Pancreas (tissue), 10 donors: ENCODE measurements around the gene BSG. TPM values are rescaled to one million over a fixed set of nuclear protein-coding genes. Genes with fewer than 3 reads are reported as not detected.
A peak's percentile ranks its signal among the peaks of the same experiment; 100 is the strongest.

Experiments
- ATAC-seq, 4 donors: fragments of 200-7000 bp; cut with Tn5 transposase; one replicate each; pipeline versions ENCODE4 v1.8.0 to v1.9.1; 2020; ENCODE audit warnings: mild to moderate bottlenecking in 4 of 4, moderate library complexity in 4 of 4
- DNase-seq, 6 donors: peaks; one replicate each; pipeline ENCODE4 v3.0.0-alpha.2; 2020
- FAIRE-seq: peaks from 2 replicates; lab custom pipeline; 2012; peaks lifted over from hg19 to GRCh38; lab: Jason Lieb, UNC
- H3K27ac ChIP-seq, 4 donors: fragments of 200-600 bp; sonication (generic); 1 replicate in 3 of 4; 2 replicates in 1 of 4; pipeline versions ENCODE4 v1.5.0 to v1.8.0; 2020
- H3K27me3 ChIP-seq, 4 donors: fragments of 200-600 bp; one replicate each; pipeline ENCODE4 v1.8.0; 2021
- H3K36me3 ChIP-seq, 3 donors: fragments of 200-600 bp; sonication (generic) in 1 of 3; one replicate each; pipeline versions ENCODE4 v1.5.0 to v1.8.0; 2020 to 2021
- H3K4me1 ChIP-seq, 3 donors: fragments of 200-600 bp; one replicate each; pipeline ENCODE4 v1.8.0; 2021
- H3K4me3 ChIP-seq, 4 donors: fragments of 200-600 bp; sonication (generic) in 2 of 4; one replicate each; pipeline versions ENCODE4 v1.5.0 to v1.8.0; 2020 to 2021
- H3K9me3 ChIP-seq, 4 donors: fragments of 200-600 bp; one replicate each; pipeline ENCODE4 v1.8.0; 2021
- WGBS, 2 donors: extraction: QIAGEN DNeasy Blood & Tissue Kit; methylation state at CpG; one replicate each; pipeline ENCODE4 v1.1.7; 2013; 5-methylcytosine and 5-hydroxymethylcytosine counted together
- intact Hi-C, 3 donors: fragments of 100-400 bp; cut with DNase I; formaldehyde crosslinking; loops; one replicate each; pipeline versions ENCODE4 v1.11.1 to v1.14.2; 2022
- polyA plus RNA-seq, 2 donors: library from polyadenylated mRNA; stranded (reverse); fragments of 200-250 nt; gene quantifications; one replicate each; pipeline ENCODE4 v1.2.3, GENCODE V29; 2013
- total RNA-seq, 6 donors: library from RNA; stranded (reverse); fragmentation: NEBNext Ultra II Directional in 4 of 6; extraction: Animal tissue kit (Norgen Biotek cat#: 25700) in 4 of 6; gene quantifications; one replicate each; pipeline versions ENCODE4 v1.2.1 to v1.2.4, GENCODE V29; 2021 to 2023
- TF ChIP-seq, protein P1 (sequence below), 4 donors: fragments of 200-600 bp; sonication (generic) in 3 of 4; IDR thresholded peaks; one replicate each; pipeline versions ENCODE4 v1.5.0 to v1.8.0; 2021; ENCODE audit warnings: antibody characterized with exemption in 4 of 4
- donor health status: healthy with polysubstance abuse.
- donor health status: DM: no; HTN: no; CAD: no; lungs with moderate emphysema.
- donor health status: DM: no; HTN: no; CAD: no.
- donor health status: control.
- donor health status: control.
- donor health status: Bipolar disorder and iron deficiency.
- donor health status: DM: yes; HTN: yes; CAD: no.
- donor health status: DM: no; HTN: no; CAD: no.
- donor health status: DM: no; HTN: no; CAD: no.
- donor health status: DM: yes; HTN: yes; CAD: no.

The BSG gene
- total and polyA plus RNA-seq, 8 donors, result 122 to 256 (median 159) TPM

DNA sequence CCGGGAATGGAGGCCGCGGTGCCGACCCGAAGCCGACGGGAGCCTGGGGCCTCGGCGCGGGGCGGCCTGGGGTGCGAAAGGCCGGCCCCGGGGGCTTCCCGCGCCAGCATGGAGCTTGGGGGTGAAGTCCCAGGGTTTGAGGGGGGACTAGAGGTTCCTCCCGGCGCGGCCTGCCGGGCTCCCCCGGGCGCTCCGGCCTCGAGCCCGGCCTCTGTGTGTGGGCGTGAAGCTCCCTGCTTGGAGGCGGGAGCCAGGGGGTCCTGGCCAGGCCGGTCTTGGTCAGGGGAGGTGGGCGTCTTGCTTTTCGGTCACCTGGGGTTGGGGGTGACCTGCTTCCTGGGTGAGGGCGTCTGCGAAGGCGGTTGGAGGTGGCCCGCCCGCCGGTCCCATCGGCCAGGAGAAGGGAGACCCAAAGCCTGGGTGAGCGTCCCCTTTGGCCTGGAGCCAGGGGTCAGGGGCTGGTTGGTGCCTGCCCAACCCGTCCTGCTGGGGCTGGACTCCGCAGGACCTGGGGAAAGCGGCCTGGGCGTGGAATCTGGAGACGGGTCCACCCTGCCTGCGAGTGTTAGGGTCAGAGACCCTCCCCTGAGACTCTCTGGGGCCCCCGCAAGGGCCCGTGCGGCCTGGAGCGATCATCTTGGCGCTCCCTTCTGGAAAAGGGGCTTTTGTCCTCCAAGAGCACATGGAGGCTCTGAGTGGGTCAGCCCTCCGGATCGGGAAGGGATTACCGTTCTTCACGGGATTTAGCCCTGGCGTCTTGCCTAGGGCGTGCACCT is 535 bp downstream of the BSG start:
- 1% methylated on average over 50 to 55 of the region's 55 CpGs for WGBS, 2 donors
- TF ChIP-seq, protein P1, sequence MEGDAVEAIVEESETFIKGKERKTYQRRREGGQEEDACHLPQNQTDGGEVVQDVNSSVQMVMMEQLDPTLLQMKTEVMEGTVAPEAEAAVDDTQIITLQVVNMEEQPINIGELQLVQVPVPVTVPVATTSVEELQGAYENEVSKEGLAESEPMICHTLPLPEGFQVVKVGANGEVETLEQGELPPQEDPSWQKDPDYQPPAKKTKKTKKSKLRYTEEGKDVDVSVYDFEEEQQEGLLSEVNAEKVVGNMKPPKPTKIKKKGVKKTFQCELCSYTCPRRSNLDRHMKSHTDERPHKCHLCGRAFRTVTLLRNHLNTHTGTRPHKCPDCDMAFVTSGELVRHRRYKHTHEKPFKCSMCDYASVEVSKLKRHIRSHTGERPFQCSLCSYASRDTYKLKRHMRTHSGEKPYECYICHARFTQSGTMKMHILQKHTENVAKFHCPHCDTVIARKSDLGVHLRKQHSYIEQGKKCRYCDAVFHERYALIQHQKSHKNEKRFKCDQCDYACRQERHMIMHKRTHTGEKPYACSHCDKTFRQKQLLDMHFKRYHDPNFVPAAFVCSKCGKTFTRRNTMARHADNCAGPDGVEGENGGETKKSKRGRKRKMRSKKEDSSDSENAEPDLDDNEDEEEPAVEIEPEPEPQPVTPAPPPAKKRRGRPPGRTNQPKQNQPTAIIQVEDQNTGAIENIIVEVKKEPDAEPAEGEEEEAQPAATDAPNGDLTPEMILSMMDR (IDR thresholded peaks at IDR 0.05), result no peak
- no peaks in the 10 kb centered on the region for H3K9me3 ChIP-seq
- ATAC-seq (peak; percentile 1 to 24 (median 8)), DNase-seq (peak; percentile 44 to 91 (median 74)), FAIRE-seq (no peak)
- intact Hi-C loops, result no loop called here
- peak overlapping the region; percentile 64 to 99 (median 93) for H3K4me3 ChIP-seq
- H3K27ac ChIP-seq, result peak overlapping the region; percentile 49 to 88 (median 72)
- no peaks in the 10 kb centered on the region for H3K36me3 ChIP-seq
- H3K27me3 ChIP-seq, result no peaks in the 10 kb centered on the region
- peaks cover 14 to 19% (median 17%) of the 10 kb centered on the region in 3 donors for H3K4me1 ChIP-seq

DNA sequence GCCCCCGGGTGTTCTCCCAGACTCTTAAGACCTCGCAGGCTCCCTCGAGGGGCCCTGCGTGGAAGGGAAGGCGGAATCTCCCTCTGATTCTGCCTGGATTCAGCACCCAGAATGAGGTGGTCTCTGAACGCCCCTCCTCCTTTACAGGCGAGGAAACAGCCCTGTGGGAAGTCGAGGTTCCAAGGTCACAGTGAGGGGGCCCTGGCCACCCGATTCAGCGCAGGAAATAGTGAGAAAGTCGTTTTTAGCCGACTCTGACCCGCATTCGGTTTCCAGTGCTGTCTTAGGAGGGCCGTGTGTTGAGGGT is 1.1 kb downstream of the BSG start:
- DNase-seq, result no peak
- Histone ChIP-seq H3K4me3 (peak overlapping the region; percentile 64 to 99 (median 93)), H3K27me3 (no peaks in the 10 kb centered on the region), H3K4me1 (peaks cover 14 to 19% (median 17%) of the 10 kb centered on the region in 3 donors), H3K27ac (no peak overlapping the region), H3K9me3 (no peaks in the 10 kb centered on the region), H3K36me3 (no peaks in the 10 kb centered on the region)
- intact Hi-C loops, result no loop called here
- TF ChIP-seq, protein P1 (IDR thresholded peaks at IDR 0.05), result no peak
- ATAC-seq, result no peak
- 5 to 8% methylated on average over 15 of the region's 15 CpGs for WGBS, 2 donors
- no peak for FAIRE-seq

DNA sequence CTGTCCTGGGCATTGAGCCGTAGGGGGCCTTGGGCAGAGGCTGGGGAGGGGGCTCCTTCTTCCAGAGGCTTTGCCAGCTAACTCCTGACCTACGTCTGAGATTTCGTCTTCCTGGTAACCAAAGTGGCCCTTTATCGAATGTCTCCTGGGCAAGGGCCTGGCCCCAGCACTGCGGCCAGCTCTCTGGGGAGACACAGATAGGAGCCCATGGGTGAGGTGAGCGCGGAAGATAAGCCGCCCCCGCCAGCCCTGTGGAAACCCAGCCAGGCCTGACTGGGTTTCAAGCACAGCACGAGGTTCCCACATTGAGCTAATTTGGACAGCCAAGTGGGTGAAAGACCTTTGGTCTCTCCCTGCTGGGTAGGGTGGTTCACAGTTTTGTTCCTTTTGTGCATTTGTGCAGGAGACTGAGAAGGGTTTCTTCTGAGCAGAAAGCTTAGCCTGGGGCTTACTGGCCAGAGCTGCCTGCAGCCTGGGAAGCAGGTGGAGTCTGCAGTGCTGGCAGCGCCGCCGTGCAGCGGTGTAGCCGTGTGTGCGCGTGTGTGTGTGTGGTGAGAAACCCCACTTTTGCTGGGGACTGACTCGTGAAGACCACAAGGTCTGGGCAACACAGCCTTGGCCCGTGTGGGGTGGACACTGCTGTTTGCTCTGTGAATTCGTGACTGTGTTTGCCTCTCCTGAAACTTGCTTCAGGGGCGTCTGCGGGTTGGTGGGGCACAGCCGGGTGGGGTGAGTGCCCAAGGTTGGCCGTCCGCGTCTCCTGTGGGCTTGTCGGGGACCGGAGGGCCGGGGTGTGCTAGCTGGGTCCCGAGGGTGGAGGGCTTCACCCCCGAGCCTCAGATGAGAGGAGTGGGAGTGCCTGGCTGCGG is 2.5 kb downstream of the BSG start:
- FAIRE-seq (no peak), ATAC-seq (peak in 3 of 4 donors; percentile 13 to 39 (median 13)), DNase-seq (peak in 3 of 6 donors; percentile 30 to 77 (median 51))
- Histone ChIP-seq H3K27me3 (no peaks in the 10 kb centered on the region), H3K4me3 (peak overlapping the region in 2 of 4 donors; percentile 23 to 25), H3K9me3 (no peaks in the 10 kb centered on the region), H3K36me3 (no peaks in the 10 kb centered on the region), H3K4me1 (peaks cover 14 to 19% (median 17%) of the 10 kb centered on the region in 3 donors), H3K27ac (peak overlapping the region in 3 of 4 donors; percentile 6 to 20 (median 15))
- TF ChIP-seq, protein P1 (IDR thresholded peaks at IDR 0.05), result no peak
- intact Hi-C loops, result no loop called here
- 12 to 13% methylated on average over 31 to 32 of the region's 32 CpGs for WGBS, 2 donors

DNA sequence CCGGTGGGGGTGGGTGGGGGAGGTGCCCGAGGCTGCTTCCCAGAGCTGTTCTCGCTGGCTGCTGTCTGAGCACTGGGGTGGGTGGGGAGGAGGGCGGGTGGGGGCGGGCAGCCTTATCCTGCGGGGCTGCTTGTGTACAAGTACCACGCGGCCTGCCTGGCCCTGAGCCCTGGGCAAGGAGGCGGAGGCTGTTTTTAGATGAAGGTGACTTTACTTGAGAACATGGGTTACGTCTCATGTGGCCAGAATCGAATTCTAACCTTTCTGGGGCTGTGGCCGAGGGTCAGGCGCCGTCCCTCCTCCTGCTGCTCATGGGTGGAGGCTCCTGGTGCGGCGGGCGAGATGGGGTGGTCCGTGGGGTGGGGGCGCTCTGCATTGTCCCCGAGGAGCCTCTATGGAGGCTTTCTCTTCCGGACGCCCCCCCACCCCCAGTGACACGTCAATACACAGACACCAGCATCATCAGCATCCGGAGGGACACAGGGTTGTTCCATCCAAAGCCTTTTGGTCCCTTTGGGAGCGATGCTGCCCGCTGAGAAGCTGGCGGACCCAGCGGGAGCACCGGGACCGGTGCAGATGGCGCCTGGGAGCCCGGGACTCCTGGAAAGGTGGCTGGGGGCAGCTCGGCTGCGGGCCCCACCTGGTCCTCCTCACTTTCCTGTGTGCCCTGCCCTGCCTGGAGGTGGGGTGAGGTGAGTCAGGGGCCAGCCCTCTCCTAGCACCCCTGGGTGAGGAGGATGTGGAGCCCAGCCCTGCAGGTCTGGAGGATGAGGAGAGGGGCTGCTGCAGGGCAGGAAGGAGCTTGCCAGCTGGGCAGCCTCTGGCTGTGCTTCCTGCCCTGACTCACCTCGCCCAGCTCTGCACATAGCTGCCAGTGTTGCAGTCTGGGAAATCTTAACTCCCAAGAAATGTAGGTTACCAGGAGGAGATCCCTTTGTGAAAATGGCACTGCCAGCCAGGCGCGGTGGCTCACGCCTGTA is 3.4 kb downstream of the BSG start:
- WGBS, 2 donors, result 39 to 54% methylated on average over 36 to 38 of the region's 38 CpGs
- no peaks in the 10 kb centered on the region for H3K36me3 ChIP-seq
- H3K27ac ChIP-seq, result no peak overlapping the region
- intact Hi-C loops, result no loop called here
- FAIRE-seq (no peak), ATAC-seq (peak in 1 of 4 donors; percentile 5), DNase-seq (peak in 3 of 6 donors; percentile 36 to 74 (median 66))
- TF ChIP-seq, protein P1 (IDR thresholded peaks at IDR 0.05), result no peak
- H3K9me3 ChIP-seq, result no peaks in the 10 kb centered on the region
- no peaks in the 10 kb centered on the region for H3K27me3 ChIP-seq
- peak overlapping the region in 2 of 4 donors; percentile 23 to 25 for H3K4me3 ChIP-seq
- peaks cover 14 to 19% (median 17%) of the 10 kb centered on the region in 3 donors for H3K4me1 ChIP-seq
